GM10248 (cell line): ENCODE data around the gene MYCN.
"Not testable (repeated sequence)": the region's sequence is repeated elsewhere in the genome, so short reads cannot be mapped to it uniquely, and the experiment has no call there.

ENCODE experiments used
- CTCF ChIA-PET: fragments of 300-600 bp; sonication (Branson Sonifier 250); formaldehyde crosslinking; extraction: SDS; loops from one replicate; lab custom pipeline; 2021; ENCODE audit warnings: antibody characterized with exemption; lab: Yijun Ruan, JAX
- POLR2A ChIA-PET: fragments of 350-650 bp; sonication (Branson Sonifier 250); formaldehyde crosslinking; extraction: SDS; loops from one replicate; lab custom pipeline; 2020; ENCODE audit warnings: antibody characterized with exemption; lab: Yijun Ruan, JAX
- DNase-seq: peaks from one replicate; pipeline ENCODE4 v3.0.0; 2012; ENCODE audit errors: extremely low spot score
- CTCF ChIP-seq: IDR thresholded peaks from 2 replicates; pipeline ENCODE4 v1.5.1; 2012; ENCODE audit warnings: mild to moderate bottlenecking, low read depth; ENCODE audit errors: extremely low read depth, missing control alignments, control extremely low read depth

Gene MYCN

GRCh38 chr2:15914596-15915385 lies 25.6 kb upstream of the MYCN start:
- DNase-seq: no peak
- ChIA-PET CTCF (interaction anchor here (1.3 kb wide), 1 partner anchor 16 kb away, joined by 3 read pairs; no protein-coding TSS in a partner anchor), POLR2A (no interaction called here)
- TF ChIP-seq CTCF: no peak

- CTCF ChIA-PET: interaction anchor here (1.5 kb wide), 1 partner anchor 16 kb away, joined by 3 read pairs; no protein-coding TSS in a partner anchor
- POLR2A ChIA-PET, DNase-seq: not testable (repeated sequence)
Observed at GRCh38 chr2:15915546-15915945, 24.8 kb upstream of the MYCN start.

- ChIA-PET CTCF (interaction anchor here (1.5 kb wide), 1 partner anchor 15 kb away, joined by 3 read pairs; no protein-coding TSS in a partner anchor), POLR2A (no interaction called here)
- no peak for TF ChIP-seq CTCF
- no peak for DNase-seq
Observed at GRCh38 chr2:15916336-15916735, 24.0 kb upstream of the MYCN start.

- TF ChIP-seq CTCF: no peak
- CTCF ChIA-PET: interaction anchor here (1.4 kb wide), 1 partner anchor 21 kb away, joined by 3 read pairs; no protein-coding TSS in a partner anchor
- no peak for DNase-seq
- POLR2A ChIA-PET: no interaction called here
Observed at GRCh38 chr2:15918761-15919356, 21.5 kb upstream of the MYCN start.

- no peak for TF ChIP-seq CTCF
- POLR2A ChIA-PET: no interaction called here
- CTCF ChIA-PET: no interaction called here
- no peak for DNase-seq
Observed at GRCh38 chr2:15919716-15920434, 20.5 kb upstream of the MYCN start.

- ChIA-PET CTCF (no interaction called here), POLR2A (no interaction called here)
- no peak for DNase-seq
- no peak for TF ChIP-seq CTCF
Observed at GRCh38 chr2:15920696-15921095, 19.7 kb upstream of the MYCN start.
